Measurements from ENCODE around the gene GTSE1. TPM values are rescaled to one million over a fixed set of nuclear protein-coding genes. Genes with fewer than 3 reads are reported as not detected.

The GTSE1 gene
- total and polyA plus RNA-seq, 2 of the 13 experiments (the other 11 are each of a cell fraction or from before 2014, with no cell fraction given): 10.7 to 13.5 TPM

DNA sequence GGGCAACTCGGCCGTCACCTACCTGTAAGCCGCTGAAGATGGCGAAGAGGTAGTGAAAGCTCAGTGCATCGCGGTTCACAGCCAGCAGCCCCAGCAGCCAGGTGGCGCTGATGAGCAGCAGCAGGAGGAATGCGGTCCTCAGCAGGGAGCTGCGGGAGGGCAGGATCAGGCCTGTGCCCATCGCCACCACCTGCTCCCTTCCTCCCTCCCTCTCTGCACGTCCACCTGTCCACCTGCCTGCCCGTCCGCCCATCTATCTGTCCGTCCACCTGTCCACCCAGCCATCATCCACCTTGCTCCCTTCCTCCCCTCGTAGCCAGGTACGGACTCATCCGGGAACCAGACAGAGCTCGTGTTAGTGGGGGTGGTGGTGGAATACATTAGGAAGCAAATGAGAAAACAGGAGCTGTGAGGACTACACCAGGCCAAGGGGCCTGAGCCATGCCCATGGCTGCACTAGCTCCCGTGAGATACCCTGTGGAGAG is 71.1 kb downstream of the GTSE1 start (continued):
- TF ChIP-seq, protein P1, sequence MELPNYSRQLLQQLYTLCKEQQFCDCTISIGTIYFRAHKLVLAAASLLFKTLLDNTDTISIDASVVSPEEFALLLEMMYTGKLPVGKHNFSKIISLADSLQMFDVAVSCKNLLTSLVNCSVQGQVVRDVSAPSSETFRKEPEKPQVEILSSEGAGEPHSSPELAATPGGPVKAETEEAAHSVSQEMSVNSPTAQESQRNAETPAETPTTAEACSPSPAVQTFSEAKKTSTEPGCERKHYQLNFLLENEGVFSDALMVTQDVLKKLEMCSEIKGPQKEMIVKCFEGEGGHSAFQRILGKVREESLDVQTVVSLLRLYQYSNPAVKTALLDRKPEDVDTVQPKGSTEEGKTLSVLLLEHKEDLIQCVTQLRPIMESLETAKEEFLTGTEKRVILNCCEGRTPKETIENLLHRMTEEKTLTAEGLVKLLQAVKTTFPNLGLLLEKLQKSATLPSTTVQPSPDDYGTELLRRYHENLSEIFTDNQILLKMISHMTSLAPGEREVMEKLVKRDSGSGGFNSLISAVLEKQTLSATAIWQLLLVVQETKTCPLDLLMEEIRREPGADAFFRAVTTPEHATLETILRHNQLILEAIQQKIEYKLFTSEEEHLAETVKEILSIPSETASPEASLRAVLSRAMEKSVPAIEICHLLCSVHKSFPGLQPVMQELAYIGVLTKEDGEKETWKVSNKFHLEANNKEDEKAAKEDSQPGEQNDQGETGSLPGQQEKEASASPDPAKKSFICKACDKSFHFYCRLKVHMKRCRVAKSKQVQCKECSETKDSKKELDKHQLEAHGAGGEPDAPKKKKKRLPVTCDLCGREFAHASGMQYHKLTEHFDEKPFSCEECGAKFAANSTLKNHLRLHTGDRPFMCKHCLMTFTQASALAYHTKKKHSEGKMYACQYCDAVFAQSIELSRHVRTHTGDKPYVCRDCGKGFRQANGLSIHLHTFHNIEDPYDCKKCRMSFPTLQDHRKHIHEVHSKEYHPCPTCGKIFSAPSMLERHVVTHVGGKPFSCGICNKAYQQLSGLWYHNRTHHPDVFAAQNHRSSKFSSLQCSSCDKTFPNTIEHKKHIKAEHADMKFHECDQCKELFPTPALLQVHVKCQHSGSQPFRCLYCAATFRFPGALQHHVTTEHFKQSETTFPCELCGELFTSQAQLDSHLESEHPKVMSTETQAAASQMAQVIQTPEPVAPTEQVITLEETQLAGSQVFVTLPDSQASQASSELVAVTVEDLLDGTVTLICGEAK (IDR thresholded peaks at IDR 0.05): no peak
- TF ChIP-seq, protein P1 (CRISPR knock-in tag; IDR thresholded peaks at IDR 0.05): no peak
- no peak for TF ChIP-seq LCORL (IDR thresholded peaks at IDR 0.05)
- TF ChIP-seq LCORL (CRISPR knock-in tag; IDR thresholded peaks at IDR 0.05): 0 out of 2 replicates have a peak, but pooled peaks have one; percentile 37
- peak; percentile 84 for TF ChIP-seq TEAD3 (CRISPR knock-in tag; optimal IDR thresholded peaks at IDR 0.05; ENCODE audit: borderline replicate concordance)
- TF ChIP-seq, protein P2, sequence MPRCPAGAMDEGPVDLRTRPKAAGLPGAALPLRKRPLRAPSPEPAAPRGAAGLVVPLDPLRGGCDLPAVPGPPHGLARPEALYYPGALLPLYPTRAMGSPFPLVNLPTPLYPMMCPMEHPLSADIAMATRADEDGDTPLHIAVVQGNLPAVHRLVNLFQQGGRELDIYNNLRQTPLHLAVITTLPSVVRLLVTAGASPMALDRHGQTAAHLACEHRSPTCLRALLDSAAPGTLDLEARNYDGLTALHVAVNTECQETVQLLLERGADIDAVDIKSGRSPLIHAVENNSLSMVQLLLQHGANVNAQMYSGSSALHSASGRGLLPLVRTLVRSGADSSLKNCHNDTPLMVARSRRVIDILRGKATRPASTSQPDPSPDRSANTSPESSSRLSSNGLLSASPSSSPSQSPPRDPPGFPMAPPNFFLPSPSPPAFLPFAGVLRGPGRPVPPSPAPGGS (CRISPR knock-in tag; IDR thresholded peaks at IDR 0.05): no peak
- peak; percentile 81 for TF ChIP-seq ZBTB38 (CRISPR knock-in tag; IDR thresholded peaks at IDR 0.05)
- TF ChIP-seq BORCS8-MEF2B (CRISPR knock-in tag; IDR thresholded peaks at IDR 0.05): peak; percentile 71; the same call in 1 of the 2 replicates
- TF ChIP-seq KDM1A (CRISPR knock-in tag; IDR thresholded peaks at IDR 0.05): 0 out of 2 replicates have a peak, but pooled peaks have one; percentile 33
- TF ChIP-seq, protein P3, sequence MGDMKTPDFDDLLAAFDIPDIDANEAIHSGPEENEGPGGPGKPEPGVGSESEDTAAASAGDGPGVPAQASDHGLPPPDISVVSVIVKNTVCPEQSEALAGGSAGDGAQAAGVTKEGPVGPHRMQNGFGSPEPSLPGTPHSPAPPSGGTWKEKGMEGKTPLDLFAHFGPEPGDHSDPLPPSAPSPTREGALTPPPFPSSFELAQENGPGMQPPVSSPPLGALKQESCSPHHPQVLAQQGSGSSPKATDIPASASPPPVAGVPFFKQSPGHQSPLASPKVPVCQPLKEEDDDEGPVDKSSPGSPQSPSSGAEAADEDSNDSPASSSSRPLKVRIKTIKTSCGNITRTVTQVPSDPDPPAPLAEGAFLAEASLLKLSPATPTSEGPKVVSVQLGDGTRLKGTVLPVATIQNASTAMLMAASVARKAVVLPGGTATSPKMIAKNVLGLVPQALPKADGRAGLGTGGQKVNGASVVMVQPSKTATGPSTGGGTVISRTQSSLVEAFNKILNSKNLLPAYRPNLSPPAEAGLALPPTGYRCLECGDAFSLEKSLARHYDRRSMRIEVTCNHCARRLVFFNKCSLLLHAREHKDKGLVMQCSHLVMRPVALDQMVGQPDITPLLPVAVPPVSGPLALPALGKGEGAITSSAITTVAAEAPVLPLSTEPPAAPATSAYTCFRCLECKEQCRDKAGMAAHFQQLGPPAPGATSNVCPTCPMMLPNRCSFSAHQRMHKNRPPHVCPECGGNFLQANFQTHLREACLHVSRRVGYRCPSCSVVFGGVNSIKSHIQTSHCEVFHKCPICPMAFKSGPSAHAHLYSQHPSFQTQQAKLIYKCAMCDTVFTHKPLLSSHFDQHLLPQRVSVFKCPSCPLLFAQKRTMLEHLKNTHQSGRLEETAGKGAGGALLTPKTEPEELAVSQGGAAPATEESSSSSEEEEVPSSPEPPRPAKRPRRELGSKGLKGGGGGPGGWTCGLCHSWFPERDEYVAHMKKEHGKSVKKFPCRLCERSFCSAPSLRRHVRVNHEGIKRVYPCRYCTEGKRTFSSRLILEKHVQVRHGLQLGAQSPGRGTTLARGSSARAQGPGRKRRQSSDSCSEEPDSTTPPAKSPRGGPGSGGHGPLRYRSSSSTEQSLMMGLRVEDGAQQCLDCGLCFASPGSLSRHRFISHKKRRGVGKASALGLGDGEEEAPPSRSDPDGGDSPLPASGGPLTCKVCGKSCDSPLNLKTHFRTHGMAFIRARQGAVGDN (CRISPR knock-in tag; IDR thresholded peaks at IDR 0.05): peak; percentile 73
- TF ChIP-seq SOX13 (IDR thresholded peaks at IDR 0.05): no peak
- TF ChIP-seq SOX13 (CRISPR knock-in tag; conservative IDR thresholded peaks at IDR 0.05 in 1 of 2, IDR thresholded peaks at IDR 0.05 in 1 of 2): peak in 1 of 2 experiments; percentile 18; a peak in 1 of 4 replicates
- TF ChIP-seq RARA (CRISPR knock-in tag; IDR thresholded peaks at IDR 0.05): 0 out of 2 replicates have a peak, but pooled peaks have one; percentile 4
- no peak for TF ChIP-seq ZNF564 (CRISPR knock-in tag; IDR thresholded peaks at IDR 0.05)
- no peak for TF ChIP-seq CREM (IDR thresholded peaks at IDR 0.05)
- no peak for TF ChIP-seq CREM (CRISPR knock-in tag; IDR thresholded peaks at IDR 0.05)

Data from HepG2 (cell line).